Right atrium auricular region (tissue), 2 donors: ENCODE measurements around the gene TMEM171. TPM values are rescaled to one million over a fixed set of nuclear protein-coding genes. Genes with fewer than 3 reads are reported as not detected.

ENCODE experiments used
- DNase-seq: peaks from one replicate; pipeline ENCODE4 v3.0.0-alpha.2; 2019; ENCODE audit warnings: low spot score
- H3K27ac ChIP-seq, 2 donors: fragments of 200-600 bp; sonication (generic); 1 replicate in 1 of 2; 2 replicates in 1 of 2; pipeline ENCODE4 v1.5.1; 2016 to 2019
- H3K27me3 ChIP-seq, 2 donors: fragments of 200-600 bp; sonication (generic); one replicate each; pipeline versions ENCODE4 v1.5.1 to v1.6.0; 2017 to 2019
- H3K36me3 ChIP-seq: fragments of 200-600 bp; sonication (generic); one replicate; pipeline ENCODE4 v1.5.1; 2016
- H3K4me1 ChIP-seq, 2 donors: fragments of 200-600 bp; sonication (generic); one replicate each; pipeline versions ENCODE4 v1.5.1 to v1.6.0; 2017 to 2019
- H3K4me3 ChIP-seq, 2 donors: fragments of 200-600 bp; sonication (generic); 1 replicate in 1 of 2; 2 replicates in 1 of 2; pipeline ENCODE4 v1.5.1; 2017 to 2019; ENCODE audit warnings: mild to moderate bottlenecking in 1 of 2, moderate library complexity in 1 of 2
- H3K9me3 ChIP-seq, 2 donors: fragments of 200-600 bp; sonication (generic); one replicate each; pipeline ENCODE4 v1.5.1; 2019
- total RNA-seq, 2 donors: library from RNA; depleted of rRNA; stranded (reverse); fragments of >200 nt; gene quantifications; one replicate each; pipeline ENCODE4 v1.1.0, GENCODE V29; 2016
- TF ChIP-seq, protein P1 (sequence below), 2 donors: fragments of 200-600 bp; sonication (generic); IDR thresholded peaks; one replicate each; pipeline ENCODE4 v1.5.1; 2019; ENCODE audit warnings: antibody characterized with exemption in 2 of 2

TMEM171 gene
- total RNA-seq, 2 donors from 2014 or later, result 0.59 TPM; not detected in 1

GRCh38 chr5:73152411-73153388 is 32.3 kb downstream of the TMEM171 start:
- DNase-seq, result no peak
- TF ChIP-seq, protein P1, sequence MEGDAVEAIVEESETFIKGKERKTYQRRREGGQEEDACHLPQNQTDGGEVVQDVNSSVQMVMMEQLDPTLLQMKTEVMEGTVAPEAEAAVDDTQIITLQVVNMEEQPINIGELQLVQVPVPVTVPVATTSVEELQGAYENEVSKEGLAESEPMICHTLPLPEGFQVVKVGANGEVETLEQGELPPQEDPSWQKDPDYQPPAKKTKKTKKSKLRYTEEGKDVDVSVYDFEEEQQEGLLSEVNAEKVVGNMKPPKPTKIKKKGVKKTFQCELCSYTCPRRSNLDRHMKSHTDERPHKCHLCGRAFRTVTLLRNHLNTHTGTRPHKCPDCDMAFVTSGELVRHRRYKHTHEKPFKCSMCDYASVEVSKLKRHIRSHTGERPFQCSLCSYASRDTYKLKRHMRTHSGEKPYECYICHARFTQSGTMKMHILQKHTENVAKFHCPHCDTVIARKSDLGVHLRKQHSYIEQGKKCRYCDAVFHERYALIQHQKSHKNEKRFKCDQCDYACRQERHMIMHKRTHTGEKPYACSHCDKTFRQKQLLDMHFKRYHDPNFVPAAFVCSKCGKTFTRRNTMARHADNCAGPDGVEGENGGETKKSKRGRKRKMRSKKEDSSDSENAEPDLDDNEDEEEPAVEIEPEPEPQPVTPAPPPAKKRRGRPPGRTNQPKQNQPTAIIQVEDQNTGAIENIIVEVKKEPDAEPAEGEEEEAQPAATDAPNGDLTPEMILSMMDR (IDR thresholded peaks at IDR 0.05), result no peak
- Histone ChIP-seq H3K27ac (no peak overlapping the region), H3K36me3 (no peaks in the 10 kb centered on the region), H3K4me1 (no peaks in the 10 kb centered on the region), H3K9me3 (no peaks in the 10 kb centered on the region), H3K4me3 (no peak overlapping the region), H3K27me3 (no peaks in the 10 kb centered on the region)

GRCh38 chr5:73153513-73153912 is 33.1 kb downstream of the TMEM171 start:
- Histone ChIP-seq H3K27ac (no peak overlapping the region), H3K9me3 (no peaks in the 10 kb centered on the region), H3K27me3 (no peaks in the 10 kb centered on the region), H3K36me3 (no peaks in the 10 kb centered on the region), H3K4me3 (no peak overlapping the region), H3K4me1 (no peaks in the 10 kb centered on the region)
- TF ChIP-seq, protein P1 (IDR thresholded peaks at IDR 0.05), result no peak
- DNase-seq, result no peak

DNA sequence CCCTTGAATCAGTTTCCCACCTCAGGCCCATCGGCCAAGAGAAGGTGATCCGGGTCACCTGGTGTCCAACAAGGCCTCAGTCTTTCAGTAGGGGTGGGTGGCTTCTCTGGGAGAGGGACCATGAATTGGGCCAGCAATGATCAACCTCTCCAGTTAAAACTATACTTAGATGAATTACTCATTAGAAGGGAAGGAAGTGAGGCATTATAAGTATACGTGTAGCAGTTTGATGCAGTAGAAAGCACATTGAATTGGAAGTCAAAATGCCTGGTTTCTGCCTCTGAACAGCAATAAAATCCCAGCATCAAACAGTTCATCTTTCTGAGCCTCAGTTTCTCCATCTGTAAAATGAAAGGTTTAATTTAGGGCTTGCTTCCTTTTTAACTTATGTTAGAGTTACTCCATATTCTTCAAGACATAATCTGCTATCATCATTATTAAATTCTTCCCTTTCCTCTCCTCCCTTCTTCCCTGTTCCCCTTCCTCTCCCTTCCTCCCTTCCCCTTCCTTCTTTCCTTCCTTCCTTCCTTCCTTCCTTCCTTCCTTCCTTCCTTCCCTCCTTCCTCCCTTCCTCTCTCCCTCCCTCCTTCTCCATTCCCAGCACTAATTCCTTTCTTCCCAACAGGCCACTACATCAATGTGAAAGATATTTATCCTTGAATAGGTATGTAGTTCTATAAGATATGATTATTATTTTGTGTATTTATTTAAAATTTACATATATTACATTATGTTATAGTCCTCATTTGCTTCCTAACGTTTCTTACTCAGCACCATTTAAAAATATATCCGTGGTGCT is 34.0 kb downstream of the TMEM171 start:
- Histone ChIP-seq H3K4me3 (no peak overlapping the region), H3K9me3 (no peaks in the 10 kb centered on the region), H3K27me3 (no peaks in the 10 kb centered on the region), H3K4me1 (no peaks in the 10 kb centered on the region), H3K27ac (no peak overlapping the region), H3K36me3 (no peaks in the 10 kb centered on the region)
- no peak for DNase-seq
- TF ChIP-seq, protein P1 (IDR thresholded peaks at IDR 0.05), result no peak

GRCh38 chr5:73155271-73156222 is 35.2 kb downstream of the TMEM171 start:
- Histone ChIP-seq H3K9me3 (no peaks in the 10 kb centered on the region), H3K4me1 (no peaks in the 10 kb centered on the region), H3K27me3 (no peaks in the 10 kb centered on the region), H3K36me3 (no peaks in the 10 kb centered on the region), H3K27ac (no peak overlapping the region), H3K4me3 (no peak overlapping the region)
- TF ChIP-seq, protein P1 (IDR thresholded peaks at IDR 0.05), result no peak
- no peak for DNase-seq
